GM19452 (cell line): ENCODE results near the gene ADGRA1.
"Not testable (repeated sequence)": the region's sequence is repeated elsewhere in the genome, so short reads cannot be mapped to it uniquely, and the experiment has no call there.

ENCODE experiments used
- ATAC-seq: cut with Tn5 transposase; IDR thresholded peaks from one replicate; pipeline ENCODE4 v1.9.1; 2021; ENCODE audit not compliant: unreplicated experiment

ADGRA1 gene

DNA sequence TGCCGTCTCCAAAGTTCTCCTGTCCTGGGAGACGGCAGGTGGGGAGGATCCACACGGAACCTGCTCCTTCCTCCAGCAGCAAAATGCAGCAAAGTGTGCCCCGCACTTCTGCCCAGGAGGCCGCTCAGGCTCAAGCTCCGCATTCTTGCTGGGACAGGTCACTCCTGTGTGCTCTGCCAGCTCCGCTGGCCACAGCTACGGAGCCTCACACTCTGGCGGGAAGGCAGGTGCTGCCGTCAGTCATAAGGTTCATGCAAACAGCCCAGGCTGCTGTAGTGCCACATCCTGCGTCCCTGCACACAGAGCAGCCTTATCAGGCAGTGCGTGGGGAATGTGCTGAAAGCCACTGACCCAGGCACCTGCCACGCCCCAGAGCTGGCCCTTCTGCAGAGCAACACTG is 22.4 kb downstream of the ADGRA1 start:
- no peak for ATAC-seq

DNA sequence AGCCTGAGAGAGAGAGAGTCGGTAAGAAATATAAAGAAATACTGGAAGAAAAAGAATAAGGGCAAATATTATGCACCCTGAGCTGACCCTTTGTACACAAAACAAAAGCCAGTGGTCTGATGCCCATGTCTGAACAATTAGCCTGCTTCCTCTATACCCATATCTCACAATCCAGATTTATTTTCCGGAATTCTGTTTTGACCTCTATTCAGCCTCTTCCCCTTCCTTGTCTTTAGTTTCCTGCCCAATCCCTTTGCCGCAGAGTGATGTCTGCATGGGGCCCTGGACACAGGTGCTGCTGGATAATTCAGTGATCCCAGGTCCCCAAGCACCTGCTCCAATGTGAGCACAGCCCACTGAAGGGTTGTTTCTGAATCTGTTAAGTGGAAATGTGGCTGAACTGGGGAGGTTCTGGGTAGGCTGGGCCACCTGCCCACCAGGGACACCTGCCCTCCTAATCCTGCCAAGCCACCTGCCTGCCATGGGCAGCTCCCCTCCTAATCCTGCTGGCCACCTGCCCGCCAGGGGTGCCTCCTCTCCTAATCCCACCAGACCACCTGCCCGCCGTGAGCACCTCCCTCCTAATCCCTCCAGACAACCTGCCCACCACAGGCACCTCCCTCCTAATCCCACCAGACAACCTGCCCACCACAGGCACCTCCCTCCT is 23.0 kb downstream of the ADGRA1 start:
- no peak for ATAC-seq

DNA sequence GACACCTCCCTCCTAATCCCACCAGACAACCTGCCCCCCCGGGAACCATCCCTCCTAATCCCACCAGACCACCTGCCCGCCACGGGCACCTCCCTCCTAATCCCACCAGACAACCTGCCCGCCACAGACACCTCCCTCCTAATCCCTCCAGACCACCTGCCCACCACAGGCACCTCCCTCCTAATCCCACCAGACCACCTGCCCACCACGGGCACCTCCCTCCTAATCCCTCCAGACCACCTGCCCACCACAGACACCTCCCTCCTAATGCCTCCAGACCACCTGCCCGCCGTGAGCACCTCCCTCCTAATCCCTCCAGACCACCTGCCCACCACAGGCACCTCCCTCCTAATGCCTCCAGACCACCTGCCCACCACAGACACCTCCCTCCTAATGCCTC is 23.9 kb downstream of the ADGRA1 start:
- ATAC-seq, result not testable (repeated sequence)

DNA sequence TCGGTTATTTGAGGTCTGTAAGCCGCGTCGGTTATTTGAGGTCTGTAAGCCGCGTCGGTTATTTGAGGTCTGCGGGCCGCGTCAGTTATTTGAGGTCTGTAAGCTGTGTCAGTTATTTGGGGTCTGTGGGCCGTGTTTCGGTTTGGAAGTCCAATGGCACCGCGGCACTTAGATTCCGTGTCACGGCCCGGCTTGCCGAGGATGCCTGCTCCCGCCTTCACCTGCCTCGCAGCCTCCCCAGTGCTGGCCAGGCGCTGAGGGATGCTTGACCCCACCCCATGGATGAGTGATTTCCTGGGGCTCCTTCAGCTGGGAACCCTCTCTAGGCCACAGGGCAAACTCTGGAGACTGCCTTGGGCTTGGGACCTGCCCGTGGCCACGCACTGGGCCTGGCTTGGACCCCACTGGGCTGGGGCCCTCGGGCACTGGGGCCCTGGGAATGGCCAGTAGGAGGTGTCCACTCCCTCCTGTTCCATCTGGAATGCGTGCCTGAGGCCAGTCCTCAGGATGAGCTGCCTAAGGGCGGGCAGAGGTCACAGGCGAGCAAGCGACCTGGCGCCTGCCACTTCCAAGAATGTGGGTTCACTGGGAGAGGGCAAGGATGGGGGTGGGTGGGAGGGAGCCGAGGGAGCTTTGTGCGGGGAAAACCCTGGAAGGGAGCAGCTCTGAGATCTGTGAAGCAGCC is 25.6 kb downstream of the ADGRA1 start:
- ATAC-seq, result no peak

DNA sequence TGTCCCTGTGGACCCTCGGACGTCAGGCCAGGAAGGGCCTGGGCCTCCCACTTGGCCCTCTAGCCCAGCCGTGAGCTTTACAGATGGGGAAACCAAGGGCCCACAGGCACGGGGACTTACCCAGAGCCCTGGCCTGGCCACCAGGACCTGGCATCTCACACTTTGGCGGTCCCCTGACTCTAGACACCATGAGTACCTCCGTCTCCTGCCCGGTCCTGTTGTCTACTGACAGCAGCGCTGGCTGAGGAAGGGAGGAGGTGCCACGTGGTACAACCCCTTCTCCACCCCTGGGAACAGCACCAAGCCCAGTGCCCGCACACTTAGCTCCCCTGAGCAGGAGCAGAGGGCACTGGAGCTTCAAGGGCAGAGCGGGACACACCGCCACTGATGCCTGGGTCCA is 26.1 kb downstream of the ADGRA1 start:
- ATAC-seq, result no peak

DNA sequence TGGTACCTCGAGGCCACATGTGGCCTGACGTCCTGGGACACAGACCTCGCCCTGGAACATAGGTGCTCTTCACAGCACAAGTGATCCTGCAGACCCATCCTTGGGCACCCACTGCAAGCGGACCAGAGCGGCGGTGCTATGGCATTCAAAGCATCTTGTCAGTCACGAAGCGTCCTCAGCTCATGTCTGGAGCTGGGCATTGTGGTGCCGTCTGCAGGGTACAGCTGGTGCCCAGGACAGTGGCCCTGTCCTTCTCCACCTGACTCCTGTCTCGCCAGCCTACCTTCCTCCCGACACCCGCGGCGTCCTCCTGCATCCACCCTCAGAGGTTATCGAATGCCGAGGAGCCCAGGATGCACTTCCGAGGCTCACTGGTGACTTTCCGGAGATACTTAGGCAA is 26.5 kb downstream of the ADGRA1 start:
- ATAC-seq, result no peak

DNA sequence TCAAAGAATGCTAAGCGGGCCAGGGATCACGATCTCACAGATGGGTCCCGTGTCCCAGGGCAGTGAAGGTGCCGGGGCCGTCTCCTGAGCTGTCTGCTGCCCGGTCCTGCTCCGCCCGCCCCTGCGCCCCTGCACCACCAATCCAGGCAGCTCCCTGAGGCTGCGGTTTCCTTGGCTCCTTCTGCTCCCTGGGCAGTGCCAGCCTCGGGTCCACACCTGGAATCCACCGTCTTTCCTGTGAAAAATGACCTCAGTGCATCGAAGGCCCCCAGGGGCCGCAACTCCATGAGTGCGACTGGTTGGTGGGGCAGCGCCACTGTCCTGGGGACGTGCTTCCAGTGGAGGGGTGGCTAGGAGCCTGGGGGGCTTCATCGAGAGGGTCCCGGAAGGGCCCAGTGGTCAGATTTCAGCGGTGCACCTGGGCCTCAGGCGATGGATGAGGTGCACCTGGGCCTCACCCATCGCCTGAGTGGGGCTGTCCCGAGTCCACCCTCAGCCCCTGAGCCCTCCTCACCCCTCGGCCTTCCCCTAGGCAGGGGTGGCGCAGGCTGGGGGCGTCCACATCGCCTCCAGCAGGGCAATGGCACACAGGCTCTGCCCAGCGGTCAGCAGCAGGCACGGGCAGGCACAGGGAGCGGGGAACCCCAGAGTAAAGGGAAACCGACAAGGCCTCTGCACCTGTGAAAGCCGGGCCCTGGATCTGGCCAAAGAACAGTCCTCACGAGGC is 27.2 kb downstream of the ADGRA1 start:
- ATAC-seq, result no peak

DNA sequence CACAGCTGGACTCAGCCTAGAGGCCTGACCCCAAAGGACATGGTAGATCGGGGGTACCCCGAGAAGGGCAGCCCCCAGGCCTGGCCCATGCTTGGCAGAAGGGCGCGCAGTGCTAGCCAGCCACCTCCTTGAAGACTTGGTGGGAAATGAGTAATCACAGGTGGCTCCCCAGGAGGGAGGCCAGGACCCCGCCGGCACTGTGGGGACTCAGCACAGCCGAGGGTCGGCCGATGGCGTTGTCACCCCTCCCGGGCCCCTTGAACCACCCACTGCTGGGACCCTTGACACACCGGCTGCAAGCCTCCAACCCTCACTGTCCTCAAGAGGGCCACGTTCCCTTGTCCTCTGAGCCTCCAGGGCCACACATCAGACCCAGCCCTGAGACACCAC is 27.7 kb downstream of the ADGRA1 start:
- ATAC-seq, result no peak

DNA sequence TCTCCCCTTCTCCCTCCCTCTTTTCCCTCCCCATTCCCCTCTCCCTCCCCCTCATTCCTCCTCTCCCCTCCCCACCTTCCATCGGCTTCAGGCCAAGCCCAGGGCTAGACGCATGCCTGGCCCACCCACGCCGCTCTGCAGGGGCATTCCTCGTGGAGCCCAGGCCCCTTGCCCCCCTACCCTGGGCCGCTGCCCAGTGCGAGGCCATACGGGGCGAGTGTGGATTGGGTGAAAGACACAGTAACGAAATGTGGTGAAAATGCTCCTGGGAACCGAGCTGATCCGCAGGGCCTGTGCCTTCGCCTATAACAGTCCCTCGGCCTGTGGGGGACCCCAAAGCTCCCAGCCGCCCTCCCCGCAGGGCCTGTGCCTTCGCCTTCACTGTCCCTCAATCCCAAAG is 28.3 kb downstream of the ADGRA1 start:
- no peak for ATAC-seq

DNA sequence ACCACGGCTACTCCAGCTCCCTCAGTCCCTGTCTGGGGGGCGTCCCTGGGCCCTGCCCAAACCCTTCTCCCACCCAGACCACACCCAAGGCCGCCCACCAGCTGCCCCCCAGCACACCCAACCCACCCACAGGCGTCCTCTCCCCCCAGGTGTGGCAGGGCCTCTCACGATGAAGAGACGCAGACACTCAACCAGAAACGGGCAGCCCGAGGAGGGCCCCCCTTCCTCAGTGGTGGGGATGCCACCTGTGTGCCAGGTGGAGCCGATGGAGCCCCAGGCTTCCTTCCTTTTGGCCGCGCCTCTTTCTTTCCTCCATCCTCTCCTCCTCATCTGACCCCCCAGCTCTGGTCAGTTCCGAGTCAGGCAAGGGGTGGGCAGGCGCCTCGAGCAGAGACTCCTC is 28.7 kb downstream of the ADGRA1 start:
- no peak for ATAC-seq

DNA sequence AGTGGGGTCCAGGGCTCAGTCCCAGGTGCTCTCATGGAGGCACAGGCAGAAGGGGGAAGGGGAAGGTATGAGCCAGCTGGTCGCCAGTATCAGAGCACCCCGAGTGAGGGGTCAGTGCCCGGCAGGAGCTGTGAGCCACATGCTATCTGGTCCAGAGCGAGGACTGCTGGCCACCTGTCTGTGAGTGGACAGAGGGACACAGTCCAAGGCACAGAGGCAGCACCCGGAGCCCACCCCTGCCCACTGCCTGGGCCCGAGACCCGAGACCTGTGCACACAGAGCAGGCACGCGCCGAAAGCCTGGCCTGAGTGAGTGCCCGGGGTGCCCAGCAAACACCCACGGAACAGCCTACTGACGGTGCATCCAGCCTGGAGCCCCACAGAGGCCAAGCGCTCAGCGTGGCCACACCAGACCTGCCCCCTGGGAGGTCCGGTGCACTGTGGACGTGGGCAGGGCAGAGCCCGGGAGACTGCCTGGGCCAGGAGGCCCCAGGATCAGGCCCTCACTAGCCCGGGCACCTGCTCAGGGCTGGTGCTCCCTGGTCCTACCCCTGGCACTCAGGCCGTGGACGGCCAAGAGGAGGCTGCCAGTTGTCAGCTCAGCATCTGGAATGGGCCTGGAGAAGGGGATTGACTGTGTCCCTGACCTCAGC is 29.4 kb downstream of the ADGRA1 start:
- no peak for ATAC-seq

DNA sequence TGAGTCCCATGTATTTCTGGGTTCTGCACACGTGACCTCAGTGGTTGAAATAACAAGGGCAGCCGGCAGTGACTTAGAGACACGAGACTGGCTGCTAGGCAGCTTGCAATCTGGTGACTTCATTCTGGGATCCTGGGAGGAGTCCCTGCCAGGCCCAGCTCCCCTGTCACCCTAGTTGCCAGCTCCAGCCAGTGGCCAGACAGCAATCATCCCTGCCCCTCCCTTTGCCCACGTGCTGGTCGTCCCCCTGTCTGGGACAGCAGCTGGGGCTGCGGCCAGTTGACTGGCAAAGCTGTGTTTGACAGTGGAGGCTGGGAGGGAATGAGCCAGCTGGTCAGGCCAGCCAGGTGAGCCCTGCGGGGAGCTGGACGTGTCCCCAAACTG is 30.0 kb downstream of the ADGRA1 start:
- ATAC-seq, result no peak

DNA sequence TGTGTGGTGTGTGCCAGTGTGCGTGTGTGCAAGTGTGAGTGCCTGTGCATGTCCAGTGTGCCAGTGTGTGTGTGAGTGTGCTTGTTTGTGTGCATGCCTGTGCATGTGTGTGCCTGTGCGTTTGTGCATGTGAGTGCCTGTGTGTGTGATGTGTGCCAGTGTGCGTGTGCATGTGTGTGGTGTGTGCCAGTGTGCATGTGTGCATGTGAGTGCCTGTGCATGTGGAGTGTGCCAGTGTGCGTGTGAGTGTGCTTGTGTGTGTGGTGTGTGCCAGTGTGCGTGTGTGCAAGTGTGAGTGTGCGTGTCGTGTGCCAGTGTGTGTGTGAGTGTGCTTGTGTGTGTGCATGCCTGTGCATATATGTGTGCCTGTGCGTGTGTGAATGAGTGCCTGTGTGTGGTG is 33.8 kb downstream of the ADGRA1 start:
- no peak for ATAC-seq

DNA sequence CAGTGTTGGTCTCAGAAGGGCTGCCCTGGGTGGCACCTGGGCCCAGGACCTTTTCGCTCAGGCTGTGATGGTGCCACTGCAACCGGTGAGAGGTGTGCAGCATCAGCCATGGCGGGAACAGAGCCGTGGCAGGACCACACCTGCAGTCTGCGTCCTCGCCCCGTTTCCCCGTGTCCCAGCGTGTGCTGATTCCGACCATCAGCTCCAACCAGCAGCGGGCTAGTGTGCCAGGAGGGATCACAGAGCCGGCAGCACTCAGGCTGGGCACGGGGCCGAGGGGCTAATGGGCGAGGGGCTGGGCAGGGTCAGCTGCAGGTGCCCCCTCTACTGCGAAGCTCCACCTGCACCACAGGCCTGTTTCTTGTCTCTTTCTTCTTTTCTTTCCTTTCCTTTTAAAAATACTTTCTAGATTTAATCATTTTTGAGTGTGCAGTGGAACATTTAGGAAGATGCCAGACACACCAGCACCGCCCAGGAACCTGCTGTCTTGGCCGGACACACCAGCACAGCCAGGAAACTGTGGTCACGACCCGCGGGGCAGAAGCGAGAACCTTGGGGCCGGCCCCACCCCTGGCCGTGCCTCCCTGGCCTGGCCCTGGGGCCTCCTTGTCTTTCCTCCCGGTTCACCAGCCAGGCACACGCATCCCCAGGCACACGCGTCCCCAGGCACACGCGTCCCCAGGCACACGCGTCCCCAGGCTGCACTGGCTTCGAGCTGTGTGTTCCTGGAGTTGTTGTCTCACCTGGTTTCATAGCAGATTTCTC is 34.6 kb downstream of the ADGRA1 start:
- ATAC-seq, result no peak

DNA sequence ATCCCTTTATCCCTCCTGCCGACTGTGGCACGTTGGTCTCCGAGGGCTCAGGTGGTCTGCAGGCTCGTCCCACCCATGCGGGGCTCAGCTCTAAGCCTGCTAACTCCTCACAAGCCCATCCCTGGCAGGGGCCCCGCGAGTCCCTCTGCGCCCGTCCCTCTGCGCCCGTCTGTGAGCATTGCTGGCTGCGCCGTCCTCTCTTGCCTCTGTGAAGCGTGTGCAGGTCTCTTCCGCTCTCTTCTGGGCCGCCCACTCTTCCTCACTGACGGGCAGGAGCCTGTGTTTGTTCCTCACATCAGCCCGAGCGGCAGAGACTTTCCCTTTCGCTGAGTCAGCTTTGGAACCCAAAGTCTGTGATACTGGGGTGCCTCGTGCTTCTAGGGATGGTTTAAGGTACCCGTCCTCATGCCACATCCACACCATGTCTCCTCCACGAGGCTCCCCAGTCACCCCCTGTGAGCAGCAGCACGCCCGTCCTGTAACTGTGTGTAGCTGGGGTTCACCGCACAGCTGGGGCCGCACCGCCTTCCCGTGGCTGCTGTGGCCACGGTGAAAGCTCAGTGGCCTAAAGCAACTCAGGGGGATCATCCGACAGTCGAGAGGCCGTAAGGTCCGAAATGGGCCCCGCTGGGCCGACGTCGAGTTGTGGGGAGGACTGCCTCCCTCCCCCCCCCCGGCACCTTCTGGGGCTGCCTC is 35.5 kb downstream of the ADGRA1 start:
- ATAC-seq, result no peak

DNA sequence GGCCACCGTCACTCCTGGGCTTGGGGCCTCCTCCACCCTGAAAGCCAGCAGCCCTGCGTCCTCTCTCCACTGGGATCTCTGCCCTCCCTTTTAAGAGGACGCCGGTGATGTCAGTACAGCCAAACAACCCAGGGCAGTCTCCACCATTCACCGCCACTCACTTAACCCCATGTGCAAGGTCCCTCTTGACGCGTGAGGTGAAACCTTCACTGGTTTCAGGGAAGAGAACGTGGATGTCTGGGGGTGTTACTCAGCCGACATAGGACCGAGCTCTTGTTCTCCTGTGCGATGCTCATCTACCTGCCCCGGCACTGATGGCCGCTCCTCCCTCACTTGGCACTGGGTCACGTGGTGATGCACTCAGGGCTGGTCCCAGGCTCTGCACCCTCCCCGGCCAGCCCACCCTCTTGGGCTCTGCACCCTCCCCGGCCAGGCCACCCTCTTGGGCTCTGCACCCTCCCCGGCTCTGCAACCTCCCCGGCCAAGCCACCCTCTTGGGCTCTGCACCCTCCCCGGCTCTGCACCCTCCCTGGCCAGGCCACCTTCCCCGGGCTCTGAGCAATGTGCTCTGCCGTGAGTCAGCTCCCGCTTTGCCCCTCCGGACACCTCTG is 36.1 kb downstream of the ADGRA1 start:
- ATAC-seq, result no peak

DNA sequence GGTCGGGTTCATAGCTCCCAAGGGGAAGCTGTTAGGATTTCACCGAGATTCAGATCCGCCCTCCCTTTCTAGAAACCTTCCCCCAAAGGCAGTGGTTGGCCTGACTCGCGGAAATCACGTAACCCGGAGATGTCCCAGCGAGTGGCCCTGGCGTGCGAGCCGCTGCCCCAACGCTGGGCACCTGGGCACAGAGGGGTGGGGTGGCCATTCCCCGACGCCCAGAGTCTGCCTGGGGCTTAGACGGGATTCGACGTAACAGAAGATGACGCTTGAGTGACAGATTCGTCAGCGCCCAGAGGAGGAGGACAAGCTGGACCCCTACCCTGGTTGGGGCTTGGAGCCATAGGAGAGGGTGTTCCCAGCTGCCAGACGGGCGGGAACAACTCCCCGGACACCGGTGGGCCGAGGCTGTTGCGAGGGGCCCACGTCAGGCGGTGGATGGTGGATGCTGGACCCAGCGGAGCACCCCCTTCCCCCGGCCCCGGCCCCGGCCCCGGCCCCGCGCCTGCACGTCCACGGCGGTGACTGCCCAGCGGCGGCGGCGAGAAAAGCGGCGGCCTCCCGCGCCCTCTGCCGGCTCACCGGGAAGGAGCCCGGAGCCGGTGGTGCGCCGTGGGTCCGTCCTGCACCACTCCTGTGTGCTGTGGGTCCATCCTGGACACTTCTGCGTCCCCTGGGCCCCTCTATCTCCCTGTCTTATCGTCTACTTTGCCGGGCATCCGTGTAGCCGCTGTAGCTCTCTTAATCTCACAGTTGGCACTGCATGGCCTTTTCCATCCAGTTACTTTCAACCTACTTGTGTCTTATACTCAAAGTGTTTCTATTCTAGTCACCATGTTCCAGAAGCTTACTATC is 36.9 kb downstream of the ADGRA1 start:
- ATAC-seq, result no peak

DNA sequence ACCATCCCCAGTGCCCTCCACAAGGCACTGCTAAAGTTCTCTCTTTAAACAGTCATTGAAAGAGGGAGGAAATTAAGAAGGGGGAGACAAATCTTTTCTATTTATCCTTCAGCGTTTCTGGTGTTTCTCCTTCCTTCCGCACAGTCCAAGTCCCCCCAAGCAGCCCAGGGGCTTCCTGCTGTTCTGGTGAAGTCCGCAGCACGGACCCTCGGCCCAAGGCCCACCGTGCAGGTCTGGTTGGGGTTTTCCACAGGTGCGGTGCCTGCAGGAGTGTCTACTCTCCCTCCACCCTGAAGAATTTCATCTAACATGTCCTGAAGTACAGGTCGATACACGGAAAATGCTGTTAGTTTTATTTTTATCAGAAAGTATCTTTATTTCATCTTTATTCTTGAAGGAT is 38.2 kb downstream of the ADGRA1 start:
- ATAC-seq, result no peak
